Activated CD4-positive, alpha-beta T cell treated with anti-CD3 and anti-CD28 coated beads, Interleukin-2, amount 50 U/mL, for 4 hours (primary cell): ENCODE results near the gene NEK11.

Experiments used
- DNase-seq, 2 experiments: peaks; one replicate each; pipeline ENCODE4 v3.0.0-alpha.2; 2020

Gene NEK11

GRCh38 chr3:131143802-131144201 lies 117.1 kb downstream of the NEK11 start:
- DNase-seq = no peak

GRCh38 chr3:131147534-131147933 lies 120.9 kb downstream of the NEK11 start:
- no peak for DNase-seq

GRCh38 chr3:131158434-131158833 lies 131.8 kb downstream of the NEK11 start:
- no peak for DNase-seq

GRCh38 chr3:131162516-131162915 lies 135.8 kb downstream of the NEK11 start:
- DNase-seq = no peak

GRCh38 chr3:131167867-131168266 lies 141.2 kb downstream of the NEK11 start:
- no peak for DNase-seq

GRCh38 chr3:131169331-131169730 lies 142.7 kb downstream of the NEK11 start:
- DNase-seq = no peak

- DNase-seq = no peak
Observed at GRCh38 chr3:131172502-131173200, 146.0 kb downstream of the NEK11 start.

- no peak for DNase-seq
Observed at GRCh38 chr3:131174752-131175151, 148.1 kb downstream of the NEK11 start.

- no peak for DNase-seq
Observed at GRCh38 chr3:131178710-131179375, 152.2 kb downstream of the NEK11 start.

- DNase-seq = no peak
Observed at GRCh38 chr3:131192701-131193100, 166.0 kb downstream of the NEK11 start.

GRCh38 chr3:131193641-131194238 lies 167.1 kb downstream of the NEK11 start:
- DNase-seq = no peak

GRCh38 chr3:131194816-131195215 lies 168.1 kb downstream of the NEK11 start:
- DNase-seq = no peak

GRCh38 chr3:131200636-131201199 lies 174.0 kb downstream of the NEK11 start:
- no peak for DNase-seq

- no peak for DNase-seq
Observed at GRCh38 chr3:131216330-131216729, 189.7 kb downstream of the NEK11 start.

GRCh38 chr3:131216801-131217200 lies 190.1 kb downstream of the NEK11 start:
- DNase-seq = no peak

GRCh38 chr3:131217296-131217741 lies 190.6 kb downstream of the NEK11 start:
- no peak for DNase-seq

- no peak for DNase-seq
Observed at GRCh38 chr3:131218196-131218595, 191.5 kb downstream of the NEK11 start.

- DNase-seq = no peak
Observed at GRCh38 chr3:131221731-131222130, 195.1 kb downstream of the NEK11 start.

GRCh38 chr3:131222599-131222998 lies 195.9 kb downstream of the NEK11 start:
- DNase-seq = no peak

GRCh38 chr3:131223373-131224289 lies 197.0 kb downstream of the NEK11 start:
- DNase-seq = no peak

- DNase-seq = no peak
Observed at GRCh38 chr3:131224886-131225550, 198.3 kb downstream of the NEK11 start.

GRCh38 chr3:131228522-131228921 lies 201.8 kb downstream of the NEK11 start:
- no peak for DNase-seq
